ENCODE data around the gene TP53BP2.
"Not testable (repeated sequence)": the region's sequence is repeated elsewhere in the genome, so short reads cannot be mapped to it uniquely, and the experiment has no call there.

The TP53BP2 gene

GRCh38 chr1:223845810-223846682 is at the start of gene TP53BP2:
Gene TP53BP2 (minus strand): TSS chr1:223845947. CDS start chr1:223845680, 267 bp downstream.
- DNase-seq, result peak; percentile 78

GRCh38 chr1:223890494-223890893 is 44.7 kb upstream of the TP53BP2 start:
- not testable (repeated sequence) for DNase-seq

- DNase-seq, result not testable (repeated sequence)
These were observed 43.6 kb upstream of the TP53BP2 start for GRCh38 chr1:223889319-223889718.

GRCh38 chr1:223887747-223888418 is 42.1 kb upstream of the TP53BP2 start:
- peak; percentile 88 for DNase-seq

- DNase-seq, result no peak
These were observed 40.8 kb upstream of the TP53BP2 start for GRCh38 chr1:223886516-223886921.

- no peak for DNase-seq
These were observed 39.9 kb upstream of the TP53BP2 start for GRCh38 chr1:223885614-223886013.

- DNase-seq, result no peak
These were observed 33.0 kb upstream of the TP53BP2 start for GRCh38 chr1:223878598-223879325.

- no peak for DNase-seq
These were observed 32.1 kb upstream of the TP53BP2 start for GRCh38 chr1:223877804-223878203.

- no peak for DNase-seq
These were observed 30.8 kb upstream of the TP53BP2 start for GRCh38 chr1:223876590-223876989.

GRCh38 chr1:223873044-223873443 is 27.3 kb upstream of the TP53BP2 start:
- DNase-seq, result no peak

- DNase-seq, result no peak
These were observed 26.7 kb upstream of the TP53BP2 start for GRCh38 chr1:223872308-223872901.

GRCh38 chr1:223870617-223871574 is 25.1 kb upstream of the TP53BP2 start:
- no peak for DNase-seq

- DNase-seq, result not testable (repeated sequence)
These were observed 19.0 kb upstream of the TP53BP2 start for GRCh38 chr1:223864599-223865368.

- DNase-seq, result no peak
These were observed 18.3 kb upstream of the TP53BP2 start for GRCh38 chr1:223864084-223864483.

GRCh38 chr1:223861904-223862303 is 16.2 kb upstream of the TP53BP2 start:
- no peak for DNase-seq

- DNase-seq, result no peak
These were observed 14.4 kb upstream of the TP53BP2 start for GRCh38 chr1:223860051-223860622.

GRCh38 chr1:223859058-223859457 is 13.3 kb upstream of the TP53BP2 start:
- no peak for DNase-seq

GRCh38 chr1:223856386-223856785 is 10.6 kb upstream of the TP53BP2 start:
- no peak for DNase-seq

GRCh38 chr1:223853748-223854147 is 8.0 kb upstream of the TP53BP2 start:
- DNase-seq, result no peak

GRCh38 chr1:223853275-223853674 is 7.5 kb upstream of the TP53BP2 start:
- no peak for DNase-seq

GRCh38 chr1:223852337-223852736 is 6.6 kb upstream of the TP53BP2 start:
- DNase-seq, result no peak

Measured in DMS79 (cell line).